GM23248 (cell line): ENCODE measurements around the gene IDH3B. TPM values are rescaled to one million over a fixed set of nuclear protein-coding genes. Genes with fewer than 3 reads are reported as not detected.

Experiments used
- DNase-seq: peaks from one replicate; pipeline ENCODE4 v3.0.0-alpha.2; 2015
- H2AFZ ChIP-seq: fragments of 200-600 bp; sonication (generic); 2 replicates; pipeline ENCODE4 v1.6.1; 2016; ENCODE audit warnings: antibody characterized with exemption
- H3F3A ChIP-seq: fragments of 200-600 bp; sonication (generic); 2 replicates; pipeline ENCODE4 v1.6.1; 2016; ENCODE audit warnings: mild to moderate bottlenecking, antibody characterized with exemption, mixed run types; ENCODE audit not compliant: insufficient read depth
- H3K27ac ChIP-seq: fragments of 200-600 bp; sonication (generic); 2 replicates; pipeline ENCODE4 v1.5.1; 2016; ENCODE audit warnings: mild to moderate bottlenecking
- H3K27me3 ChIP-seq: fragments of 200-600 bp; sonication (generic); replicated peaks from 2 replicates; pipeline ENCODE4 v1.6.1; 2016; ENCODE audit warnings: mild to moderate bottlenecking; ENCODE audit not compliant: insufficient read depth
- H3K36me3 ChIP-seq: fragments of 200-600 bp; sonication (generic); 2 replicates; pipeline ENCODE4 v1.6.1; 2016; ENCODE audit warnings: low read depth, mild to moderate bottlenecking
- H3K4me1 ChIP-seq: fragments of 200-600 bp; sonication (generic); 2 replicates; pipeline ENCODE4 v1.6.1; 2016; ENCODE audit warnings: mild to moderate bottlenecking; ENCODE audit not compliant: insufficient read depth
- H3K4me2 ChIP-seq: fragments of 200-600 bp; sonication (generic); one replicate; pipeline ENCODE4 v1.6.1; 2016; ENCODE audit warnings: mild to moderate bottlenecking; ENCODE audit not compliant: unreplicated experiment
- H3K4me3 ChIP-seq: fragments of 200-600 bp; sonication (generic); 2 replicates; pipeline ENCODE4 v1.5.1; 2016; ENCODE audit warnings: mild to moderate bottlenecking
- H3K79me2 ChIP-seq: fragments of 200-600 bp; sonication (generic); 2 replicates; pipeline ENCODE4 v1.6.1; 2016; ENCODE audit warnings: mild to moderate bottlenecking; ENCODE audit not compliant: insufficient read depth
- H3K9ac ChIP-seq: fragments of 200-600 bp; sonication (generic); 2 replicates; pipeline ENCODE4 v1.6.1; 2016; ENCODE audit warnings: mild to moderate bottlenecking
- H3K9me2 ChIP-seq: fragments of 200-600 bp; sonication (generic); 2 replicates; pipeline ENCODE4 v1.6.1; 2016; ENCODE audit warnings: mixed run types, mild to moderate bottlenecking, moderate library complexity; ENCODE audit not compliant: insufficient read depth
- H3K9me3 ChIP-seq: fragments of 200-600 bp; sonication (generic); one replicate; pipeline ENCODE4 v1.6.1; 2017; ENCODE audit warnings: low read depth
- H4K20me1 ChIP-seq: fragments of 200-600 bp; sonication (generic); 2 replicates; pipeline ENCODE4 v1.6.0; 2016; ENCODE audit not compliant: insufficient read depth
- EZH2 ChIP-seq: fragments of 200-600 bp; sonication (generic); IDR thresholded peaks from 2 replicates; pipeline ENCODE4 v1.6.1; 2018; ENCODE audit warnings: antibody characterized with exemption, mild to moderate bottlenecking; ENCODE audit not compliant: insufficient read depth, poor library complexity, severe bottlenecking
- EZH2phosphoT487 ChIP-seq: fragments of 200-600 bp; sonication (generic); IDR thresholded peaks from 2 replicates; pipeline ENCODE4 v1.6.1; 2018; ENCODE audit warnings: antibody characterized with exemption, moderate library complexity, mild to moderate bottlenecking, low read depth; ENCODE audit not compliant: insufficient read depth
- WGBS, 2 experiments: methylation state at CpG; one replicate each; pipeline ENCODE4 v1.1.6; 2015 to 2017; ENCODE audit warnings: low lambda C conversion rate in 2 of 2, low coverage in 1 of 2; ENCODE audit errors: missing lambda C conversion rate in 2 of 2; 5-methylcytosine and 5-hydroxymethylcytosine counted together
- in situ Hi-C: fragments of 300-500 bp; cut with MboI; formaldehyde crosslinking; loops from 2 replicates; pipeline ENCODE4 v1.15.0; 2020
- polyA plus RNA-seq: library from polyadenylated mRNA; unstranded; fragments of >200 nt; fragmentation: Nextera tagmentation; extraction: Ambion mirVana; gene quantifications from 2 replicates; pipeline ENCODE4 v1.2.1, GENCODE V29; 2016
- total RNA-seq: library from RNA; depleted of rRNA; stranded (reverse); fragments of >200 nt; shearing (Covaris generic); gene quantifications from 2 replicates; pipeline ENCODE4 v1.2.3, GENCODE V29; 2014

IDH3B gene
- total and polyA plus RNA-seq, 2 experiments from 2014 or later = 76.3 to 79.5 TPM

- Histone ChIP-seq H2AFZ (no peak overlapping the region), H3K79me2 (no peaks in the 10 kb centered on the region), H3K4me2 (no peak overlapping the region), H3K9me2 (no peaks in the 10 kb centered on the region), H3K4me1 (no peaks in the 10 kb centered on the region), H3K4me3 (no peak overlapping the region), H3K27ac (no peak overlapping the region), H4K20me1 (no peaks in the 10 kb centered on the region), H3F3A (no peaks in the 10 kb centered on the region), H3K36me3 (no peaks in the 10 kb centered on the region), H3K27me3 (peaks cover 40% of the 10 kb centered on the region), H3K9ac (no peak overlapping the region), H3K9me3 (no peaks in the 10 kb centered on the region)
- TF ChIP-seq EZH2 = no peak
- TF ChIP-seq EZH2phosphoT487 = no peak
- in situ Hi-C loops = no loop called here
- 0% methylated on average over 1 to 2 of the region's 64 CpGs for WGBS, 2 experiments
- peak; percentile 37 for DNase-seq
Observed at GRCh38 chr20:2692886-2693285, 28.9 kb upstream of the IDH3B start.

- Histone ChIP-seq H3K27me3 (peaks cover 36% of the 10 kb centered on the region), H3K4me2 (no peak within 1 kb of the TSS), H3K4me3 (peak within 1 kb of the TSS; percentile 26; the same call in 1 of the 2 replicates), H3K9me3 (no peaks in the 10 kb centered on the region), H3K9me2 (no peaks in the 10 kb centered on the region), H3K79me2 (no peaks in the 10 kb centered on the region), H3K36me3 (no peaks in the 10 kb centered on the region), H3K9ac (no peak within 1 kb of the TSS), H3K4me1 (no peaks in the 10 kb centered on the region), H3K27ac (no peak within 1 kb of the TSS), H2AFZ (no peak within 1 kb of the TSS), H4K20me1 (no peaks in the 10 kb centered on the region), H3F3A (no peaks in the 10 kb centered on the region)
- DNase-seq = peak; percentile 13
- WGBS, 2 experiments = 8 to 20% methylated on average over 19 to 53 of the region's 106 CpGs
- TF ChIP-seq EZH2 (peak; percentile 76), EZH2phosphoT487 (no peak)
- in situ Hi-C loops = no loop called here
Observed at GRCh38 chr20:2692036-2692885, 28.2 kb upstream of the IDH3B start, which contains the start of gene EBF4. Gene EBF4, plus strand, starts transcription at chr20:2692780. Its CDS starts 866 bp downstream, at chr20:2693646.

DNA sequence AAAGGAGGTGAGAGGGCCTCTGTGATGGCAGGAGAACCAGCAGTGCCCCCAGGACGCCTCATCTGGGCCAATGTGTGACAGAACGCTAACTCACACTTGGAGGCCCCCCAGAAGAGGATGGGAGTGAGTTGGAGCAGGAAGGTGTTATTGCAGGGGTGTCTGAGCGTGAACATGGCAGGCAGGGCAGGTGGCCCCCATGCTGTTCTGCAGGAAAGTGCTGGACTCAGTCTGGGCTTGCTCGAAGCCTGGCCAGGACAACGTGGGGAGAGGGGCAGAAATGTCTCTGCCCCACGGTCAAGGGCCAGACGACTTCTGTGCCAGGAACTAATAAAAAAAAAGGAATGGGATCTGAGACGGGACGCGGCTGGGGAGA is 27.6 kb upstream of the IDH3B start:
- Histone ChIP-seq H3K9ac (no peak overlapping the region), H3K4me1 (no peaks in the 10 kb centered on the region), H3K9me3 (no peaks in the 10 kb centered on the region), H3K9me2 (no peaks in the 10 kb centered on the region), H3K4me2 (no peak overlapping the region), H3F3A (no peaks in the 10 kb centered on the region), H4K20me1 (no peaks in the 10 kb centered on the region), H3K4me3 (no peak overlapping the region), H3K36me3 (no peaks in the 10 kb centered on the region), H3K79me2 (no peaks in the 10 kb centered on the region), H2AFZ (no peak overlapping the region), H3K27ac (no peak overlapping the region), H3K27me3 (peaks cover 36% of the 10 kb centered on the region)
- no peak for TF ChIP-seq EZH2phosphoT487
- no peak for TF ChIP-seq EZH2
- WGBS, 2 experiments = 79 to 82% methylated on average over 10 of the region's 10 CpGs
- in situ Hi-C loops = no loop called here
- DNase-seq = no peak

- H3K9me2 ChIP-seq = no peaks in the 10 kb centered on the region
- in situ Hi-C loops = no loop called here
- no peak for DNase-seq
Observed at GRCh38 chr20:2691127-2691526, 27.1 kb upstream of the IDH3B start.

More at GRCh38 chr20:2691127-2691526, 27.1 kb upstream of the IDH3B start:
- H3K27me3 ChIP-seq = peaks cover 36% of the 10 kb centered on the region
- H3K79me2 ChIP-seq = no peaks in the 10 kb centered on the region
- 84 to 85% methylated on average over 8 of the region's 8 CpGs for WGBS, 2 experiments
- no peaks in the 10 kb centered on the region for H4K20me1 ChIP-seq
- H3K4me1 ChIP-seq = no peaks in the 10 kb centered on the region
- no peak overlapping the region for H3K27ac ChIP-seq
- no peaks in the 10 kb centered on the region for H3F3A ChIP-seq
- H3K9me3 ChIP-seq = no peaks in the 10 kb centered on the region
- no peak overlapping the region for H3K4me2 ChIP-seq
- TF ChIP-seq EZH2 = no peak
- no peak for TF ChIP-seq EZH2phosphoT487
- H3K4me3 ChIP-seq = no peak overlapping the region
- H3K9ac ChIP-seq = no peak overlapping the region
- H2AFZ ChIP-seq = no peak overlapping the region
- no peaks in the 10 kb centered on the region for H3K36me3 ChIP-seq
